GM12864 (cell line): ENCODE results near the gene CYP3A5.

Experiments
- DNase-seq: peaks from one replicate; pipeline ENCODE4 v3.0.0-alpha.2; 2011; ENCODE audit warnings: low read depth
- H3K4me3 ChIP-seq: 2 replicates; pipeline ENCODE4 v1.5.1; 2011; ENCODE audit warnings: mild to moderate bottlenecking, low read depth, low read length, control low read depth
- CTCF ChIP-seq: IDR thresholded peaks from 2 replicates; pipeline ENCODE4 v1.5.1; 2011; ENCODE audit warnings: low read depth, mild to moderate bottlenecking, moderate library complexity, low read length, control low read depth, inconsistent platforms; ENCODE audit errors: missing control alignments

The CYP3A5 gene

DNA sequence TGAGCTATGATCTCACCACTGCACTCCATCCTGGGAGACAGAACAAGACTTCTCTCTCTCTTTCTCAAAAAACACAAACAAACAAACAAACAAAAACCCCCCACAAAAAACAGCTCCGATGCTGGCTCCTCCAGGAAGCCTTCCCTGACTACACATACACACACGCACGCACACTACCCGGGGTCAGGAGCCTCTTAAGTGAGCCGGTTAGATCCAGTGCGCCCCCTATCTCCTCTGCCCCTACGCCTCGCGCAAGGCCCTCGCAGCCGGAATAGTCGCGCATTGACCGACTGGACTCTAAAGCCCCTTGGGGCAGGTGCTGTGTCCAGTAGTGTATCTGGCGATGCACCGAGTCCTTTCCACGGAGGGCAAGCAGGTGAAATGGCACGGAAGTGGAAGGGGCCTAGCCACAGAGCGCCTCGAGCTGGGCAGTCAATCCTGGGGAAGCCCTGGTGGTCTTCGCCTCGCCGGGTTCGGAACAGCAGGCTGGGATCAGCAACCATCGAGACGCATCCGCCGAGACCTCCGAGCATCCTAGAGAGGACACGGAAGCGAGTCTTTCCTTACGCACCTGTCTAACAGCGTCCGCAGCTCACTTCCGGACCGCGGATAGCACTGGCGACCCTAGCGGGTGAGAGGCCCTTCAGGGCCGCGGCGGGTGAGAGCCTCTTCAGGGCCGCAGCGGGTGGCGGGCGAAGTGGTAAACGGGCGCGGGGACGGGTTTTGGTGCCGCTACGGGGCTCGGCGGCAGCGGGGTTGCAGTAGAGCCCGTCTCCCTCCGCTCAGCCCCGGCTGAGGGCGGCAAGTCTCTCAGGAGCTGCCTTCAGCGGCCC is 63.2 kb downstream of the CYP3A5 start, which contains the start of gene ZSCAN25:
Gene ZSCAN25, plus strand, starts transcription at position 588 of the 833 bp plus-strand sequence. CDS start 2,661 bp downstream, outside the sequence.
- peak; percentile 87 for DNase-seq
- TF ChIP-seq CTCF, result peak; percentile 40
- peak within 1 kb of the TSS; percentile 79 for H3K4me3 ChIP-seq

GRCh38 chr7:99615989-99616358 is 63.8 kb downstream of the CYP3A5 start:
- DNase-seq, result no peak

GRCh38 chr7:99614495-99614894 is 65.3 kb downstream of the CYP3A5 start:
- no peak for TF ChIP-seq CTCF
- no peak overlapping the region for H3K4me3 ChIP-seq
- no peak for DNase-seq

More at GRCh38 chr7:99615989-99616358, 63.8 kb downstream of the CYP3A5 start:
- no peak for TF ChIP-seq CTCF
- peak overlapping the region; percentile 79 for H3K4me3 ChIP-seq

DNA sequence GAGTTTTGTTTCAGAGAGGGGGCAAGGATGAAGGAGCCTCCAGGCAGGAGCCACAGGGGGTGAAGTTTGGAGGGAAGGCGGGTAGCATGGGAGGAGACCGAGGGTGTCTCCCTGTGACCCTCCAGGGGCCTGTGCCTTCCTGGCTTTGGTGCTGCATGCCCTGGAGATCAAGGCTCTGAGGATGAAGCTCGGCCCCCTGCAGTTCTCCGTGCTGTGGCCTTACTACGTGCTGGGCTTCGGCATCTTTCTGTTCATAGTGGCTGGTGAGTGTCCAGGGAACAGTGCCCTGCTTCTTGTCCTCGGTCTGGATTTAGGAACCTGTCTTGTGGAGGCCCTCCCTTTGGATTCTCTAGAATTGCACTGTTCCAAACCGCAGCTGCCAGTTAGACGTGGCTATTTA is 72.2 kb downstream of the CYP3A5 start:
- no peak for DNase-seq
- H3K4me3 ChIP-seq, result no peak overlapping the region
- TF ChIP-seq CTCF, result no peak

DNA sequence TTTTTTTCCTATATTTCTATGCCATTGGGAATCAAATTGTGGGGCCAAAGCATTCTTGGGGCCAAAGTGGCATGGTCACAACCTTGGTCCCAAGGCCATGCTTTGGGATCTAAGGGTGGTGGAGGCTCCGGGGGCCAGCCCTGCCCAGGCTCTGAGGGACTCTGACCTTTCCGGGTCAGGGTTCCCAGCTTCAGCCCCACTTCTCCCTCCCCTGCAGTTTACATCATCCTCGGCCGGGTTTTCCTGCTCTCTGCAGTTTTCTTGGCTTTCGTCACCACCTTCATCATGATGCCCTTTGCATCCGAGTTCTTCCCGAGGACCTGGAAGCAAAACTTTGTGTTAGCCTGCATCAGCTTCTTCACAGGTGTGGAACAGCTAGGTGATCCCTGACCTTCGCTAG is 73.3 kb downstream of the CYP3A5 start:
- no peak for TF ChIP-seq CTCF
- no peak for DNase-seq
- no peak overlapping the region for H3K4me3 ChIP-seq

DNA sequence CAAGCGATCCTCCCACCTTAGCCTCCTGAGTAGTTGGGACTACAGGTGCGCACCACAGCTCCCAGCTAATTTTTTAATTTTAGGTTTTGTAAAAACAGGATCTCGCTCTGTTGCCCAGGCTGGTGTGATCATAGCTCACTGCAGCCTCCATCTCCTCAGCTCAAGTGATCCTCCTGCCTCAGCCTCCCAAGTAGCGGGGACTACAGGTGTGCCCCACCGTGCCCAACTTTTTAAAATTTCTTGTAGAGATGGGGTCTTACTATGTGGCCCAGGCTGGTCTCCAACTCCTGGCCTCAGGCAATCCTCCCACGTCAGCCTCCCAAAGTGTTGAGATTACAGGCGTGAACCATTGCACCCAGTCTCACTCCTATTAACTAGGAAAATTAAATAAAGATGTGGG is 74.3 kb downstream of the CYP3A5 start:
- no peak overlapping the region for H3K4me3 ChIP-seq
- DNase-seq, result no peak
- no peak for TF ChIP-seq CTCF

DNA sequence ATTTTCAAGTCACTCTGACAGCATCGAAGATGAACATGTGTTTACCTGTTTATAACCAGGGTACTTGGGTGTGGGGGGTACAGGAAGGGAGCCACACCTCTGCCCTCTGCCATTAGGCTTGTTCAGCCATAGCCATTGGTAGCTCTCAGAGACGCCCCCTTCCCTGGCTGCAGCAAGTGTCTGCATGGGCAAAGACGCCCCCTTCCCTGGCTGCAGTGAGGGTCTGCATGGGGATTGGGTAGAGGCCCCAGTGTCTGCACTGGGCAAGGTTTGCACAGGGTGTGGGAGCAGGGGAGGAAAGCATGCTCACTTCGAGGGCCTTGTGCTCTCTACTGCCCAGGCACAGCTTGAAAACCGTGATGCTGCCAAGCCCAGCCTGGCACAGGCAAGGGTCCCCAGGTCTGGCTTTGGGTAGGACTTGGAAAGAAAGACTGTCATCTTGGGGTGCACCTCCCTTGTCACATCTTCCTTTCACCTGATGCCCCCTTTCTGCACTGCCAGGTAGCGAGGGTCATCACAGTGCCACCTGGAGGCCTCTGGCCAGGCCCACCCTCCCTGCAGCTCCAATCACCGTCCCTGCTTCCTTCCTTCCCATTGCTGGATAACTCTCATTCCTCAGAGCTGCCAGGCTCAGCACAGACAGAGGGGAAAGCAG is 78.0 kb downstream of the CYP3A5 start:
- TF ChIP-seq CTCF, result no peak
- no peak for DNase-seq
- no peak overlapping the region for H3K4me3 ChIP-seq
